Ishikawa (cell line): Measurements from ENCODE around the gene ARMCX4.
A peak's percentile ranks its signal among the peaks of the same experiment; 100 is the strongest.

Experiments used
- CEBPB ChIP-seq: IDR thresholded peaks from 2 replicates; pipeline ENCODE4 v1.6.1; 2012
- CREB1 ChIP-seq: IDR thresholded peaks from 2 replicates; pipeline ENCODE4 v1.6.1; 2012; ENCODE audit warnings: low read depth
- EGR1 ChIP-seq: IDR thresholded peaks from 2 replicates; pipeline ENCODE4 v1.6.1; 2012
- EP300 ChIP-seq: IDR thresholded peaks from 2 replicates; pipeline ENCODE4 v1.6.1; 2012; ENCODE audit warnings: borderline replicate concordance
- FOXM1 ChIP-seq: IDR thresholded peaks from 2 replicates; pipeline ENCODE4 v1.6.1; 2012; ENCODE audit warnings: low read depth, borderline replicate concordance
- MAX ChIP-seq: IDR thresholded peaks from 2 replicates; pipeline ENCODE4 v1.6.1; 2012
- NFIC ChIP-seq: IDR thresholded peaks from 2 replicates; pipeline ENCODE4 v1.6.1; 2012
- RAD21 ChIP-seq: IDR thresholded peaks from 2 replicates; pipeline ENCODE4 v1.6.1; 2012; ENCODE audit warnings: low read depth
- REST ChIP-seq: IDR thresholded peaks from 2 replicates; pipeline ENCODE4 v1.6.1; 2012; ENCODE audit warnings: low read depth, mild to moderate bottlenecking
- TAF1 ChIP-seq: IDR thresholded peaks from 2 replicates; pipeline ENCODE4 v1.6.1; 2012; ENCODE audit warnings: low read depth, mild to moderate bottlenecking
- TCF12 ChIP-seq: IDR thresholded peaks from 2 replicates; pipeline ENCODE4 v1.6.1; 2012; ENCODE audit warnings: low read depth
- TEAD4 ChIP-seq: IDR thresholded peaks from 2 replicates; pipeline ENCODE4 v1.6.1; 2012
- USF1 ChIP-seq: IDR thresholded peaks from 2 replicates; pipeline ENCODE4 v1.6.1; 2012
- YY1 ChIP-seq: IDR thresholded peaks from 2 replicates; pipeline ENCODE4 v1.6.1; 2012; ENCODE audit warnings: low read depth
- ZBTB7A ChIP-seq: IDR thresholded peaks from 2 replicates; pipeline ENCODE4 v1.6.1; 2012; ENCODE audit warnings: low read depth

Gene ARMCX4

GRCh38 chrX:101452056-101452455 lies 33.2 kb upstream of the ARMCX4 start:
- TF ChIP-seq TCF12 (no peak), USF1 (no peak), FOXM1 (no peak), EGR1 (no peak), EP300 (no peak)

GRCh38 chrX:101460669-101461068 lies 24.6 kb upstream of the ARMCX4 start:
- TF ChIP-seq TAF1 (no peak), CREB1 (no peak)

GRCh38 chrX:101462892-101463291 lies 22.4 kb upstream of the ARMCX4 start:
- TF ChIP-seq RAD21 (peak; percentile 32; the same call in 1 of the 2 replicates), NFIC (no peak)

- TF ChIP-seq CREB1 (no peak), FOXM1 (no peak), MAX (no peak), TCF12 (no peak), EP300 (no peak), CEBPB (no peak), NFIC (no peak), ZBTB7A (no peak), EGR1 (no peak), YY1 (no peak), TEAD4 (no peak), TAF1 (no peak), RAD21 (no peak), USF1 (no peak), REST (no peak)
These were observed 6.9 kb upstream of the ARMCX4 start for GRCh38 chrX:101478366-101478765.

GRCh38 chrX:101482296-101482695 lies 3.0 kb upstream of the ARMCX4 start:
- TF ChIP-seq FOXM1 (no peak), TEAD4 (no peak), CREB1 (no peak), TAF1 (no peak), EP300 (no peak), REST (no peak)

- no peak for TF ChIP-seq TCF12
These were observed 1.6 kb upstream of the ARMCX4 start for GRCh38 chrX:101483705-101484104.

- TF ChIP-seq YY1 (no peak), USF1 (no peak), RAD21 (no peak), CEBPB (no peak), TEAD4 (no peak), CREB1 (no peak), EP300 (no peak), FOXM1 (no peak), TAF1 (no peak)
These were observed 1.1 kb upstream of the ARMCX4 start for GRCh38 chrX:101484135-101484534.
